SU-DHL-6 (cell line): Measurements from ENCODE around the gene KDM2B.

Experiments used
- H2AFZ ChIP-seq: fragments of 200-600 bp; sonication (generic); 2 replicates; pipeline ENCODE4 v1.6.1; 2014; ENCODE audit warnings: low read depth, mild to moderate bottlenecking, moderate library complexity, mixed read lengths, antibody characterized with exemption, low read length; ENCODE audit not compliant: severe bottlenecking
- H3F3A ChIP-seq: fragments of 200-600 bp; shearing (Covaris generic); 2 replicates; pipeline ENCODE4 v1.6.0; 2016; ENCODE audit warnings: antibody characterized with exemption, mild to moderate bottlenecking; ENCODE audit not compliant: insufficient read depth
- H3K27ac ChIP-seq: fragments of 200-600 bp; sonication (generic); 2 replicates; pipeline ENCODE4 v1.5.1; 2016; ENCODE audit warnings: low read depth, mild to moderate bottlenecking, low read length, moderate library complexity, mixed read lengths
- H3K27me3 ChIP-seq: fragments of 200-600 bp; sonication (generic), shearing (Covaris generic); 2 replicates; pipeline ENCODE4 v1.6.0; 2014; ENCODE audit warnings: mild to moderate bottlenecking, low read length
- H3K36me3 ChIP-seq: fragments of 200-600 bp; sonication (generic); 2 replicates; pipeline ENCODE4 v1.6.1; 2014; ENCODE audit warnings: mild to moderate bottlenecking, low read length, mixed read lengths
- H3K4me2 ChIP-seq: fragments of 300-600, 200-600 bp; shearing (Covaris generic), sonication (generic); 2 replicates; pipeline ENCODE4 v1.6.0; 2014; ENCODE audit warnings: low read length, low read depth, mild to moderate bottlenecking; ENCODE audit not compliant: poor library complexity, severe bottlenecking
- H3K4me3 ChIP-seq: fragments of 200-600 bp; sonication (generic); 2 replicates; pipeline ENCODE4 v1.5.1; 2014; ENCODE audit warnings: antibody characterized with exemption, low read length, mild to moderate bottlenecking, mixed read lengths; ENCODE audit not compliant: insufficient read depth, poor library complexity, severe bottlenecking
- H3K79me2 ChIP-seq: fragments of 200-600 bp; sonication (generic); 2 replicates; pipeline ENCODE4 v1.6.1; 2014; ENCODE audit warnings: mild to moderate bottlenecking, low read length, moderate library complexity; ENCODE audit not compliant: insufficient read depth
- H3K9ac ChIP-seq: fragments of 200-600 bp; sonication (generic); 2 replicates; pipeline ENCODE4 v1.7.0; 2014; ENCODE audit warnings: mild to moderate bottlenecking, low read length
- H3K9me2 ChIP-seq: fragments of 200-600 bp; sonication (generic); replicated peaks from 2 replicates; pipeline ENCODE4 v1.6.1; 2014; ENCODE audit warnings: low read length; ENCODE audit not compliant: insufficient read depth
- H3K9me3 ChIP-seq: fragments of 200-600 bp; sonication (generic); 2 replicates; pipeline ENCODE4 v1.6.1; 2014; ENCODE audit warnings: low read length, mixed read lengths; ENCODE audit not compliant: insufficient read depth
- H4K20me1 ChIP-seq: fragments of 200-600 bp; sonication (generic); 2 replicates; pipeline ENCODE4 v1.6.1; 2014; ENCODE audit warnings: low read depth, mild to moderate bottlenecking, antibody characterized with exemption, low read length, moderate library complexity, mixed read lengths
- EZH2phosphoT487 ChIP-seq: fragments of 200-600 bp; sonication (generic), shearing (Covaris generic); conservative IDR thresholded peaks from 2 replicates; pipeline ENCODE4 v1.6.1; 2018; ENCODE audit warnings: mild to moderate bottlenecking, antibody characterized with exemption, low read length, moderate library complexity, mixed read lengths
- TF ChIP-seq, protein P1 (sequence below): fragments of 200-600 bp; sonication (generic); IDR thresholded peaks from one replicate; pipeline ENCODE4 v1.5.1; 2017; ENCODE audit warnings: antibody characterized with exemption, mild to moderate bottlenecking, low read length, moderate library complexity; ENCODE audit not compliant: insufficient read depth, poor library complexity, severe bottlenecking

The KDM2B gene

DNA sequence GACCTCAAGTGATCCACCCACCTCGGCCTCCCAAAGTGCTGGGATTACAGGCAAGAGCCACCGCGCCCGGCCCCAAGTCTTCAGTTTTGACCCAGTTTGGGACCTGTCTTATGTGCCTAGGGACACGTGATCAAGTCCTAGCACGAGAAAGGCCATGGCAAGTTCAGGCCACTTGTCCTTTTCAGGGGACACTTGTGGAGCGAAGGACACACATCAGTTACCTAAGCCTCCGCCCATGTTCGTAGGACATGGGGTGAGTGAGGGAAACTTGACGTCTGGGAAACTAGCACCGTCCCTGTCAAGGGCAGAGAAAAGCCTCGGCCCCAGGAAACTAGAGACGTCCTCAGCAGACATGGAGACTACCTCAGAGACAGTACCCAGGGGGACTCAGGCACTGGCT is 60.7 kb downstream of the KDM2B start:
- no peaks in the 10 kb centered on the region for H3K27me3 ChIP-seq
- no peak overlapping the region for H3K27ac ChIP-seq
- no peak overlapping the region for H3K4me2 ChIP-seq
- H4K20me1 ChIP-seq = no peaks in the 10 kb centered on the region
- no peaks in the 10 kb centered on the region for H3K79me2 ChIP-seq
- no peak overlapping the region for H3K4me3 ChIP-seq
- H2AFZ ChIP-seq = no peak overlapping the region
- peaks cover 12% of the 10 kb centered on the region for H3F3A ChIP-seq
- H3K9me3 ChIP-seq = no peaks in the 10 kb centered on the region
- H3K9ac ChIP-seq = no peak overlapping the region
- no peaks in the 10 kb centered on the region for H3K9me2 ChIP-seq
- no peak for TF ChIP-seq EZH2phosphoT487
- TF ChIP-seq, protein P1, sequence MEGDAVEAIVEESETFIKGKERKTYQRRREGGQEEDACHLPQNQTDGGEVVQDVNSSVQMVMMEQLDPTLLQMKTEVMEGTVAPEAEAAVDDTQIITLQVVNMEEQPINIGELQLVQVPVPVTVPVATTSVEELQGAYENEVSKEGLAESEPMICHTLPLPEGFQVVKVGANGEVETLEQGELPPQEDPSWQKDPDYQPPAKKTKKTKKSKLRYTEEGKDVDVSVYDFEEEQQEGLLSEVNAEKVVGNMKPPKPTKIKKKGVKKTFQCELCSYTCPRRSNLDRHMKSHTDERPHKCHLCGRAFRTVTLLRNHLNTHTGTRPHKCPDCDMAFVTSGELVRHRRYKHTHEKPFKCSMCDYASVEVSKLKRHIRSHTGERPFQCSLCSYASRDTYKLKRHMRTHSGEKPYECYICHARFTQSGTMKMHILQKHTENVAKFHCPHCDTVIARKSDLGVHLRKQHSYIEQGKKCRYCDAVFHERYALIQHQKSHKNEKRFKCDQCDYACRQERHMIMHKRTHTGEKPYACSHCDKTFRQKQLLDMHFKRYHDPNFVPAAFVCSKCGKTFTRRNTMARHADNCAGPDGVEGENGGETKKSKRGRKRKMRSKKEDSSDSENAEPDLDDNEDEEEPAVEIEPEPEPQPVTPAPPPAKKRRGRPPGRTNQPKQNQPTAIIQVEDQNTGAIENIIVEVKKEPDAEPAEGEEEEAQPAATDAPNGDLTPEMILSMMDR = no peak
- H3K36me3 ChIP-seq = no peaks in the 10 kb centered on the region

DNA sequence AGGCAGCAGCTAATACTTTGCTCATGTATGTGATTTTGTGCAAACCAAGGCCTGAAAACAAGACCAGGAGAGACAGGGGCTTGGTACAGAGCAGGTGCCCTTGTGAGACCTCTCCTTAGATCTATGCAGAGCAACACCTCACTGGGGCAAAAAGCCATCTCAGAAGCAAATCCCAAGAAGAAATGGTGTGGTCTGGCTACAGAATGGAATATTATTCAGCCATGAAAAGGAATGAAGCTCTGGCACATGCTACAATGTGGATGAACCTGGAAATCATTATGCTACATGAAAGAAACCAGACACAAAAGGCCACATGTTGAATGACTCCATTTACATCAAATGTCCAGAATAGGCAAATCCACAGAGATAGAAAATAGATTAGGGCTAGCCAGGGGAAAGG is 61.6 kb downstream of the KDM2B start:
- H3K79me2 ChIP-seq = no peaks in the 10 kb centered on the region
- H3K36me3 ChIP-seq = no peaks in the 10 kb centered on the region
- TF ChIP-seq EZH2phosphoT487 = no peak
- TF ChIP-seq, protein P1 = no peak

DNA sequence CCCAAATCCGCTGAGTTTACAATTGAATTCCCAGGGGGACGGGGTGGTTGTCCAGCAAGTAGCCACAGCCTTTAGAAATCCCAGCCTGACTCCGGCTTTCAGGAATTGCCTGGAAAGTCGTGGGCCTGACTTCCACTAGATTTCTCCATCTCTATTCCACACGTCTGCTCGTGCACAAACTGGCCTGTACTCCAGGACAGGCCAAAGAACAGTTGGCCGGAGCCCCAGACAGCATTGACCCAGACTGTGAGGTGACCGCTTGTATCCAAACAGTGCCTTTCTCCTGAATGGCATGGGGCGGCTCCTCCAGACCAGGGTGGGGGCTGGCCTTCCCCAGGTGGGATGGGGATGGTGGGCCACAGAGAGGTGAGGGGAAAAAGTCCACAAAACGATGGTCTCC is 62.2 kb downstream of the KDM2B start:
- no peaks in the 10 kb centered on the region for H3K27me3 ChIP-seq
- H3K9me2 ChIP-seq = no peaks in the 10 kb centered on the region
- H3K79me2 ChIP-seq = no peaks in the 10 kb centered on the region
- no peak overlapping the region for H3K4me2 ChIP-seq
- H3K4me3 ChIP-seq = no peak overlapping the region
- no peak overlapping the region for H3K9ac ChIP-seq
- H4K20me1 ChIP-seq = no peaks in the 10 kb centered on the region
- no peak overlapping the region for H2AFZ ChIP-seq
- no peaks in the 10 kb centered on the region for H3K9me3 ChIP-seq
- no peak overlapping the region for H3K27ac ChIP-seq
- peaks cover 14% of the 10 kb centered on the region for H3F3A ChIP-seq
- H3K36me3 ChIP-seq = no peaks in the 10 kb centered on the region
- no peak for TF ChIP-seq EZH2phosphoT487
- TF ChIP-seq, protein P1 = no peak

More for the DNA sequence above, 61.6 kb downstream of the KDM2B start:
- no peak overlapping the region for H3K4me3 ChIP-seq
- H3K9me3 ChIP-seq = no peaks in the 10 kb centered on the region
- H4K20me1 ChIP-seq = no peaks in the 10 kb centered on the region
- no peak overlapping the region for H3K4me2 ChIP-seq
- no peaks in the 10 kb centered on the region for H3K27me3 ChIP-seq
- no peak overlapping the region for H3K27ac ChIP-seq
- no peaks in the 10 kb centered on the region for H3K9me2 ChIP-seq
- peaks cover 9% of the 10 kb centered on the region for H3F3A ChIP-seq
- no peak overlapping the region for H3K9ac ChIP-seq
- no peak overlapping the region for H2AFZ ChIP-seq
